Measurements from ENCODE around the gene COQ9. TPM values are rescaled to one million over a fixed set of nuclear protein-coding genes. Genes with fewer than 3 reads are reported as not detected.

COQ9 gene
- total RNA-seq, 1 experiment from 2014 or later, result 80.8 TPM

DNA sequence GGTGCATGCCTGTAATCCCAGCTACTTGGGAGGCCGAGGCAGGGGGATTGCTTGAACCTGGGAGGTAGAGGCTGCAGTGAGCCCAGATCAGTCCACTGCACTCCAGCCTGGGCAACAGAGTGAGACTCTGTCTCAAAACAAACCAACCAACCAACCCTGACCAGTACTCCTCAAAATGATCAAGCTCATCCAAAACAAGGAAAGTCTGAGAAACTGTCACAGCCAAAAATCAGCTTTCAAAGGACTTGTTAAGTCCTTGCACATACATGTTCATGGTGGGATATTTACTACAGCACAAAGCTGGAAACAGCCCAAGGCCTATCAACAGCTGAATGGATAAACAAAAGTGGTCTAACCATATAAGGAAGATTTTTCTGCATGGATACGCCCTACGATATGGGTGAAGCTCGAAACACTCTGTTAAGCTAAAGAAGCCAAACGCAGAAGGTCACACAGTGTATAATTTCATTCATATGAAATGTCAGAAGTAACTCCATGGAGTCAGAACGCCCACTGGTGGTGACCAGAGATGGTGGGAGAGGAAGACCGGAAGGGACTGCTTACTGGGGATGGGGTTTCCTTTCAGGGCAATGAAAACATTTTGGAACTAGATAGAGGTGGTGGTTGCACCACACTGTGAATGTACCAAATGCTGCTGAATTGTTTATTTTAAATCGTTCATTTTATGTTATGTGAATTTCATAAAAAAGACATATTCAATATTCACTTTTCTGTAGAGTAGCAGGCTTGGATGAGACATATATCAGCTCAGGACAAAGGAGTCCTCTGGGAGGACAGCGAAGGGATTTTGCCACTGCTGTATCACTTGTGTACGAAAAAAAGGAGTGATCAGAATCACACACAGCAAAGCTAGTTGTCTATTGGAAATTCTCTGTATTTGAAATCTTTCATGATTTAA lies 25.0 kb upstream of the COQ9 start:
- DNase-seq (ENCODE audit: unreplicated experiment), result peak; percentile 69
- no TSS peak for BruUV-seq (replicated peaks)
- Mint-ChIP-seq H3K4me1 (ENCODE audit: insufficient read depth, unreplicated experiment) (peaks cover 21% of the 10 kb centered on the region), H3K4me3 (ENCODE audit: unreplicated experiment) (no peak overlapping the region), H3K27me3 (ENCODE audit: insufficient read depth, unreplicated experiment) (no peaks in the 10 kb centered on the region), H3K36me3 (ENCODE audit: insufficient read depth, unreplicated experiment) (peaks cover 7% of the 10 kb centered on the region), H3K9me3 (ENCODE audit: unreplicated experiment) (no peaks in the 10 kb centered on the region), H3K27ac (ENCODE audit: low read depth, unreplicated experiment) (no peak overlapping the region)
- TF ChIP-seq, protein P1, sequence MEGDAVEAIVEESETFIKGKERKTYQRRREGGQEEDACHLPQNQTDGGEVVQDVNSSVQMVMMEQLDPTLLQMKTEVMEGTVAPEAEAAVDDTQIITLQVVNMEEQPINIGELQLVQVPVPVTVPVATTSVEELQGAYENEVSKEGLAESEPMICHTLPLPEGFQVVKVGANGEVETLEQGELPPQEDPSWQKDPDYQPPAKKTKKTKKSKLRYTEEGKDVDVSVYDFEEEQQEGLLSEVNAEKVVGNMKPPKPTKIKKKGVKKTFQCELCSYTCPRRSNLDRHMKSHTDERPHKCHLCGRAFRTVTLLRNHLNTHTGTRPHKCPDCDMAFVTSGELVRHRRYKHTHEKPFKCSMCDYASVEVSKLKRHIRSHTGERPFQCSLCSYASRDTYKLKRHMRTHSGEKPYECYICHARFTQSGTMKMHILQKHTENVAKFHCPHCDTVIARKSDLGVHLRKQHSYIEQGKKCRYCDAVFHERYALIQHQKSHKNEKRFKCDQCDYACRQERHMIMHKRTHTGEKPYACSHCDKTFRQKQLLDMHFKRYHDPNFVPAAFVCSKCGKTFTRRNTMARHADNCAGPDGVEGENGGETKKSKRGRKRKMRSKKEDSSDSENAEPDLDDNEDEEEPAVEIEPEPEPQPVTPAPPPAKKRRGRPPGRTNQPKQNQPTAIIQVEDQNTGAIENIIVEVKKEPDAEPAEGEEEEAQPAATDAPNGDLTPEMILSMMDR (IDR thresholded peaks at IDR 0.05; ENCODE audit: unreplicated experiment), result peak; percentile 51
- ChIA-PET CTCF (interaction anchor here (0.6 to 9.6 kb wide), 11 partner anchors 9 to 341 kb away, joined by 3 to 129 read pairs (median 3); partner anchors contain the start of genes PSME3IP1 and RSPRY1), POLR2A (no interaction called here)
- intact Hi-C loops (cut with micrococcal nuclease), result loop anchor here (1.0 kb wide), 1 partner anchor 122 kb away; no protein-coding TSS in a partner anchor

DNA sequence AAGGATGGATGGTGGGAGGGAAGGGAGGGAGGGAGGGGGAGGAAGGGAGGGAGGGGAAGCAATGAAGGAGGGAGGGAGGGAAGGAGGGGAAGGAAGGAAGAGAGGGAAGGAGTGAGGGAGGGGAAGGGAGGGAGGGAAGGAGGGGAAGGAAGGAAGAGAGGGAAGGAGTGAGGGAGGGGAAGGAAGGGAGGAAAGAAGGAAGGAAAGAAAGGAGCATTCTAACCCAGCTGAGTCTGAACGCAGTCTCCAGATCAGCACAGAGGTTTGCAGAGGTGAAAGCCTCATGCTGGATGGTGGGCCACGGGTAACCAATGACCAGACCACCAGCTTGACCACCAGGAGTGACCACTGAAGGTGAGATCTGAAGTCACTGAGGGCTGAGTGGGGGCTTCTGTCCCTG lies 24.1 kb upstream of the COQ9 start:
- CTCF ChIA-PET, result interaction anchor here (0.6 to 9.6 kb wide), 4 partner anchors 28 to 238 kb away, joined by 3 to 129 read pairs (median 13); partner anchors contain the start of genes PSME3IP1 and RSPRY1
- no peak overlapping the region for H3K27ac Mint-ChIP-seq (ENCODE audit: low read depth, unreplicated experiment)

DNA sequence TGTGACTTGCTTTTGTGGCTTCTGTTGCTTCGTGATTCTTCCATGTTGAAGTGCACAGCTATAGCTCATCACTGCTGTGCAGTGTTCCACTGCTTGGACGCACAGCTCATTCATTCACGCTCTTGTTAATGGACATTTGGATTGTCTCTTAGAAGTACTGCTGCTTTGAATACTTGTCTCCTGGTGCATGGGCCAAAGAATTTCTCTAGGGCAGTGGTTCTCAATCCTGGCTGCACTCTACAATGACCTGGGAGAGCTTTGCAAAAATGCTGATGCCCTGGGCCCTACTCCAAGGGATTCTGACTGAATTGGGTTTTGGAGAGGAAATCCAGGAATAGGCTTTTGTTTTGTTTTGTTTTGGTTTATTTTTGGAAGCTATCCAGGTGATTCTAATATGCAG lies 22.7 kb upstream of the COQ9 start:
- no peak for DNase-seq (ENCODE audit: unreplicated experiment)
- Mint-ChIP-seq H3K4me3 (ENCODE audit: unreplicated experiment) (no peak overlapping the region), H3K9me3 (ENCODE audit: unreplicated experiment) (no peaks in the 10 kb centered on the region), H3K4me1 (ENCODE audit: insufficient read depth, unreplicated experiment) (peaks cover 6% of the 10 kb centered on the region), H3K27me3 (ENCODE audit: insufficient read depth, unreplicated experiment) (no peaks in the 10 kb centered on the region), H3K36me3 (ENCODE audit: insufficient read depth, unreplicated experiment) (peaks cover 27% of the 10 kb centered on the region), H3K27ac (ENCODE audit: low read depth, unreplicated experiment) (no peak overlapping the region)
- TF ChIP-seq, protein P1 (IDR thresholded peaks at IDR 0.05; ENCODE audit: unreplicated experiment), result no peak
- BruUV-seq (replicated peaks), result no TSS peak
- POLR2A ChIA-PET, result interaction anchor here (0.7 to 1.4 kb wide), 2 partner anchors 23 to 39 kb away, joined by 3 to 6 read pairs; partner anchors contain the start of genes CIAPIN1 and COQ9
- intact Hi-C loops (cut with micrococcal nuclease), result no loop called here
- CTCF ChIA-PET, result interaction anchor here (1.2 to 9.6 kb wide), 5 partner anchors 7 to 124 kb away, joined by 3 to 129 read pairs (median 5); no protein-coding TSS in a partner anchor

More for the DNA sequence above, 24.1 kb upstream of the COQ9 start:
- H3K36me3 Mint-ChIP-seq (ENCODE audit: insufficient read depth, unreplicated experiment), result peaks cover 13% of the 10 kb centered on the region
- H3K4me1 Mint-ChIP-seq (ENCODE audit: insufficient read depth, unreplicated experiment), result peaks cover 16% of the 10 kb centered on the region
- no peaks in the 10 kb centered on the region for H3K27me3 Mint-ChIP-seq (ENCODE audit: insufficient read depth, unreplicated experiment)
- DNase-seq (ENCODE audit: unreplicated experiment), result no peak
- H3K9me3 Mint-ChIP-seq (ENCODE audit: unreplicated experiment), result no peaks in the 10 kb centered on the region
- BruUV-seq (replicated peaks), result no TSS peak
- H3K4me3 Mint-ChIP-seq (ENCODE audit: unreplicated experiment), result no peak overlapping the region
- intact Hi-C loops (cut with micrococcal nuclease), result no loop called here
- POLR2A ChIA-PET, result no interaction called here
- TF ChIP-seq, protein P1 (IDR thresholded peaks at IDR 0.05; ENCODE audit: unreplicated experiment), result no peak

DNA sequence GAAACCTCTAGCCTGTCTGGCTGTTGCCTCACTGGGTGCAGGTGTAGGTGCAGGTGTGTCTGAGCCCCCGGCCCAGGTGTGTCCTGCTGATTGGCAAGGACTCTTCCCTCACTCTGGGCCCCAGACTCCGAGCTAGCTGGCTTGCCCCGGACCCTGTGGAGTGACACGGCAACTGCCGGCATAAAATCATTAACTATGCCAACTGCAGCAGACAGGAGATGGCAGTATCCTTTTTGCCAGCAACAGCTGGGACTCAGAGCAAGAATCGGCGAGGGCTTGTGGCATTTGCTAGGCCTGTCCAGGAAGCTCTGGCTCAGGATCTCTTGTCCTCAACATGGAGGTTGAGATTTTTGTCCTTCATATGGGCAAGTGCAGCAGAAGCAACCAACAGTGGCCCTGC lies 20.9 kb upstream of the COQ9 start:
- intact Hi-C loops (cut with micrococcal nuclease), result no loop called here
- Mint-ChIP-seq H3K4me3 (ENCODE audit: unreplicated experiment) (no peak overlapping the region), H3K27ac (ENCODE audit: low read depth, unreplicated experiment) (no peak overlapping the region), H3K27me3 (ENCODE audit: insufficient read depth, unreplicated experiment) (no peaks in the 10 kb centered on the region), H3K9me3 (ENCODE audit: unreplicated experiment) (no peaks in the 10 kb centered on the region), H3K4me1 (ENCODE audit: insufficient read depth, unreplicated experiment) (peaks cover 6% of the 10 kb centered on the region), H3K36me3 (ENCODE audit: insufficient read depth, unreplicated experiment) (peaks cover 45% of the 10 kb centered on the region)
- ChIA-PET CTCF (interaction anchor here (0.9 to 3.3 kb wide), 2 partner anchors 9 to 36 kb away, joined by 3 to 33 read pairs; partner anchors contain the start of gene POLR2C), POLR2A (interaction anchor here (1.5 kb wide), 1 partner anchor 21 kb away, joined by 6 read pairs; the partner anchor contains the start of genes CIAPIN1 and COQ9)
- no peak for DNase-seq (ENCODE audit: unreplicated experiment)
- BruUV-seq (replicated peaks), result no TSS peak
- TF ChIP-seq, protein P1 (IDR thresholded peaks at IDR 0.05; ENCODE audit: unreplicated experiment), result no peak

Measured in MCF 10A (cell line).